Measurements from ENCODE around the gene TOGARAM2. TPM values are rescaled to one million over a fixed set of nuclear protein-coding genes. Genes with fewer than 3 reads are reported as not detected.

Gene TOGARAM2
- total RNA-seq, 6 experiments from 2014 or later: not detected

- Mint-ChIP-seq H3K9me3 (no peaks in the 10 kb centered on the region), H3K4me1 (ENCODE audit: low read depth) (0 out of 2 replicates have a peak, but pooled peaks cover 6% of the 10 kb centered on the region), H3K27me3 (ENCODE audit: insufficient read depth) (peaks cover 6% of the 10 kb centered on the region), H3K27ac (no peak overlapping the region), H3K4me3 (no peak overlapping the region), H3K36me3 (ENCODE audit: low read depth) (no peaks in the 10 kb centered on the region)
- no peak for TF ChIP-seq CTCF (IDR thresholded peaks at IDR 0.05)
- DNase-seq: no peak
These were observed 25.8 kb downstream of the TOGARAM2 start for GRCh38 chr2:29006980-29007301.

GRCh38 chr2:29009270-29009669 is 28.2 kb downstream of the TOGARAM2 start:
- peaks cover 11% of the 10 kb centered on the region for H3K27me3 Mint-ChIP-seq (ENCODE audit: insufficient read depth)
- peaks cover 8% of the 10 kb centered on the region; the same call in 1 of the 2 replicates for H3K4me1 Mint-ChIP-seq (ENCODE audit: low read depth)
- no peaks in the 10 kb centered on the region for H3K36me3 Mint-ChIP-seq (ENCODE audit: low read depth)
- TF ChIP-seq CTCF (IDR thresholded peaks at IDR 0.05): no peak
- DNase-seq: no peak
- no peak overlapping the region for H3K4me3 Mint-ChIP-seq
- no peaks in the 10 kb centered on the region for H3K9me3 Mint-ChIP-seq
- H3K27ac Mint-ChIP-seq: no peak overlapping the region

- H3K4me3 Mint-ChIP-seq: no peak overlapping the region
- no peaks in the 10 kb centered on the region for H3K36me3 Mint-ChIP-seq (ENCODE audit: low read depth)
- H3K27me3 Mint-ChIP-seq (ENCODE audit: insufficient read depth): peaks cover 11% of the 10 kb centered on the region
- no peaks in the 10 kb centered on the region for H3K9me3 Mint-ChIP-seq
- peaks cover 15% of the 10 kb centered on the region for H3K4me1 Mint-ChIP-seq (ENCODE audit: low read depth)
- DNase-seq: no peak
- TF ChIP-seq CTCF (IDR thresholded peaks at IDR 0.05): no peak
- H3K27ac Mint-ChIP-seq: no peak overlapping the region
These were observed 28.9 kb downstream of the TOGARAM2 start for GRCh38 chr2:29009711-29010677.

GRCh38 chr2:29010946-29011345 is 29.8 kb downstream of the TOGARAM2 start:
- Mint-ChIP-seq H3K9me3 (no peaks in the 10 kb centered on the region), H3K4me3 (no peak overlapping the region), H3K36me3 (ENCODE audit: low read depth) (no peaks in the 10 kb centered on the region), H3K27me3 (ENCODE audit: insufficient read depth) (peaks cover 17% of the 10 kb centered on the region), H3K27ac (no peak overlapping the region), H3K4me1 (ENCODE audit: low read depth) (peaks cover 24% of the 10 kb centered on the region)
- TF ChIP-seq CTCF (IDR thresholded peaks at IDR 0.05): no peak
- no peak for DNase-seq

- no peak for TF ChIP-seq CTCF (IDR thresholded peaks at IDR 0.05)
- Mint-ChIP-seq H3K27ac (no peak overlapping the region), H3K36me3 (ENCODE audit: low read depth) (no peaks in the 10 kb centered on the region), H3K27me3 (ENCODE audit: insufficient read depth) (peaks cover 23% of the 10 kb centered on the region), H3K4me3 (no peak overlapping the region), H3K9me3 (no peaks in the 10 kb centered on the region), H3K4me1 (ENCODE audit: low read depth) (peaks cover 27% of the 10 kb centered on the region)
- no peak for DNase-seq
These were observed 30.4 kb downstream of the TOGARAM2 start for GRCh38 chr2:29011418-29012060.

Measured in HFFc6 (cell line).